ENCODE data around the gene ESYT1.

GRCh38 chr12:56104109-56104814 lies 23.8 kb upstream of the ESYT1 start, which contains the start of gene PA2G4:
- TF ChIP-seq CTCF (conservative IDR thresholded peaks at IDR 0.05 in 1 of 2, IDR thresholded peaks at IDR 0.05 in 1 of 2; ENCODE audit: extremely low read depth in 1 of 2, insufficient read depth in 1 of 2, low read depth in 1 of 2, low read length in 2 of 2) (no peak), EZH2 (IDR thresholded peaks at IDR 0.05; ENCODE audit: borderline replicate concordance, low read length) (no peak)

Data from mammary epithelial cell (primary cell).